Measurements from ENCODE around the gene LRP1.

Gene LRP1

GRCh38 chr12:57156701-57157403, 28.6 kb downstream of the LRP1 start:
- no peak for DNase-seq (ENCODE audit: low spot score)

GRCh38 chr12:57157588-57158173, 29.4 kb downstream of the LRP1 start:
- no peak for DNase-seq (ENCODE audit: low spot score)

DNA sequence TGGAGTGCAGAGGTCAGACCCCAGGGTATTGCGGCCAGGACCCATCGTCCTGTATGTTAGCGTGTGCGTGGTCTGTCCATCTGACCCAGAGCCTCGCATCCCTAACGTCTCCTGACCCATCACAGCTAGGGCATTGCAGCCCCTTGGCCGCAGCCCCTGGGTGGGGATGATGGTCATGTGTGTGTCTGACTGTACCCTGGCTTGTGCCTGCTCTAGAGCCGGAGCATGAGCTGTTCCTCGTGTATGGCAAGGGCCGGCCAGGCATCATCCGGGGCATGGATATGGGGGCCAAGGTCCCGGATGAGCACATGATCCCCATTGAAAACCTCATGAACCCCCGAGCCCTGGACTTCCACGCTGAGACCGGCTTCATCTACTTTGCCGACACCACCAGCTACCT, 29.9 kb downstream of the LRP1 start:
- DNase-seq (ENCODE audit: low spot score) = no peak

DNA sequence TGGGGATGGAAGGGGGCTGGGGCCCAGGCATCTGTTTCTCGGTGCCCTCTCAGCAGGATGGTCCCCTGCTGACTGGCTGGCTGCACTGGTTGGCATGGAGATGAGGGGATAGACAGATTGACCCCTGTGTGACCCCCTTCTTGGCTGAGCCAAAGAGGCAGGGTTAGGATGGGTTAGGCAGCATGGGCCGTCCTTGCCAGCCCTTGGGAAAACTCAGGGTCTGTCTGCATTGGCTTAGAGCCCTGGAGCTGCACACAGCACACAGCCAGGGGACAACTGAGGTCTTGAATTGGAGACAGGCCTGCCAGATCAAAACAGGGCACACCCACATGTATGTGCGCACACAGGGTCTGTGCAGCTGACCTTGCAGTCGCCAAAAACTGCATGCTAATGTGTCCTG, 30.4 kb downstream of the LRP1 start:
- DNase-seq (ENCODE audit: low spot score) = no peak

- DNase-seq (ENCODE audit: low spot score) = no peak
These were observed 31.0 kb downstream of the LRP1 start for GRCh38 chr12:57159311-57159710.

- DNase-seq (ENCODE audit: low spot score) = no peak
These were observed 31.8 kb downstream of the LRP1 start for GRCh38 chr12:57160040-57160439.

- no peak for DNase-seq (ENCODE audit: low spot score)
These were observed 32.5 kb downstream of the LRP1 start for GRCh38 chr12:57160741-57161140.

GRCh38 chr12:57161491-57161890, 33.2 kb downstream of the LRP1 start:
- no peak for DNase-seq (ENCODE audit: low spot score)

DNA sequence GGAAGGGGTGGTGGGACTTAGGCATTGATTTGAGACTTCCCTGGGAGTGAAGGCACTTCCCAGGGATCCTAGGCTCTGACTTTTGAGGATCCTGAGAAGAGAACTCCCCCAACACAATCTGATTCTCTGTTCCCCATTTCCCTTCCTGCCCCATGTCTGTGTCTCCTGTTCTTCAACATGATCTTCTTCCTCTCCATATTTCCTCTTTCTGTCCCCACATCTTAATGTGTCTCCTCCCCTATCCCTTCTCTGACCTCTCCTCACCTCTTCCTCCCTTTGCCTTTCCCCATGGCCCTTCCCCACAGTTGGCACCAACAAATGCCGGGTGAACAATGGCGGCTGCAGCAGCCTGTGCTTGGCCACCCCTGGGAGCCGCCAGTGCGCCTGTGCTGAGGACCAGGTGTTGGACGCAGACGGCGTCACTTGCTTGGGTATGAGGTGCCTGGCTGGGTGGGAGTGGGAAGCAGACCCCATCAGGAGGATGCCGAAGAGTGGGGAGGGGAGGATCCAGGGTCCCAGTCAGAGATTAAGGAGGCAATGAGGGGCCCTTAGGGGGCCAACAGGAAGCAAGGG, 34.4 kb downstream of the LRP1 start:
- DNase-seq (ENCODE audit: low spot score) = no peak

- no peak for DNase-seq (ENCODE audit: low spot score)
These were observed 36.2 kb downstream of the LRP1 start for GRCh38 chr12:57164454-57164853.

GRCh38 chr12:57164966-57165625, 36.8 kb downstream of the LRP1 start:
- no peak for DNase-seq (ENCODE audit: low spot score)

DNA sequence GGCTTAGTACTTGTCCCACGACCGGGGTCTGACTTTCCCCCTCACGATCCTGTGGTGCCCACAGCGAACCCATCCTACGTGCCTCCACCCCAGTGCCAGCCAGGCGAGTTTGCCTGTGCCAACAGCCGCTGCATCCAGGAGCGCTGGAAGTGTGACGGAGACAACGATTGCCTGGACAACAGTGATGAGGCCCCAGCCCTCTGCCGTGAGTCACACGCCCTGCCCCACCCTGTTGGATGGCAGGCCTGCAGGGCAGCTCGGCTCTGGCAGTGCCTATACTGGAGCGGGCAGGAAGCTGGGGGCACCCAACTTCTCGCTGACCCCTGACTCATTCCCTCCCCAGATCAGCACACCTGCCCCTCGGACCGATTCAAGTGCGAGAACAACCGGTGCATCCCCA, 37.5 kb downstream of the LRP1 start:
- no peak for DNase-seq (ENCODE audit: low spot score)

DNA sequence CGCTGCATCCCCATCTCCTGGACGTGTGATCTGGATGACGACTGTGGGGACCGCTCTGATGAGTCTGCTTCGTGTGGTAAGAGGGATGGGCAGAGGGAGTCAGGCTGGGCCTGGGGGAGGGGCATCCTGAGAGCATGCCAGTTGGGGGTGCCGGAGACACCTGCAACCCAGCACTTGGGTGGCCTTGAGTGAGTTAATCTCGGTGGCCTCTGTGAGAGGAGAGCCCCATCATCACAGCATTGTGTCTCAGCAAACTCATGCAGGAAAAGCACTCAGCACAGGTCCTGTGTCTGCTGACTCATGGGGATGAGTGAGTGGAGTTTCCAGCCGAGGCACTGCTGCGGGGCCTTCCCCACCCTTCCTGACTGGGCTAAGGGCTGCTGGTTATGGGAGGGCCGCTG, 38.7 kb downstream of the LRP1 start:
- DNase-seq (ENCODE audit: low spot score) = no peak

GRCh38 chr12:57168058-57168457, 39.8 kb downstream of the LRP1 start:
- DNase-seq (ENCODE audit: low spot score) = no peak

- DNase-seq (ENCODE audit: low spot score) = no peak
These were observed 40.9 kb downstream of the LRP1 start for GRCh38 chr12:57169046-57169795.

DNA sequence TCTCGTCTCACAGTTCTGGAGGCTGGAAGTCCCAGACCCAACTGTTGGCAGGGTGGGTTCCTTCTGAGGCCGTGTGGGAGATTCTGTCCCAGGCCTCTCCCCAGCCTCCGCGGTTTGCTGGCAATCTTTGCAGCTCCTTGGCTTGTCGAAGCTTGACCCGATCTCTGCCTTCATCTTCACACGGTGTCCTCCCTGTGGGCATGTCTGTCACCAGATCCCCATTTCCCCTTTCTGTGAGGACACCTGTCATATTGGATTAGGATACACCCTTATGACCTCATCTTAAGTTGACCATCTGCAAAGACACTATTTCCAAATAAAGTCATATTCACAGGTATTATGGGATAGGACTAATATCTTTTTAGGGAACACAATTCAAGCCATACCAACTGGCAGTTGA, 41.7 kb downstream of the LRP1 start:
- no peak for DNase-seq (ENCODE audit: low spot score)

GRCh38 chr12:57170408-57170807, 42.1 kb downstream of the LRP1 start:
- no peak for DNase-seq (ENCODE audit: low spot score)

DNA sequence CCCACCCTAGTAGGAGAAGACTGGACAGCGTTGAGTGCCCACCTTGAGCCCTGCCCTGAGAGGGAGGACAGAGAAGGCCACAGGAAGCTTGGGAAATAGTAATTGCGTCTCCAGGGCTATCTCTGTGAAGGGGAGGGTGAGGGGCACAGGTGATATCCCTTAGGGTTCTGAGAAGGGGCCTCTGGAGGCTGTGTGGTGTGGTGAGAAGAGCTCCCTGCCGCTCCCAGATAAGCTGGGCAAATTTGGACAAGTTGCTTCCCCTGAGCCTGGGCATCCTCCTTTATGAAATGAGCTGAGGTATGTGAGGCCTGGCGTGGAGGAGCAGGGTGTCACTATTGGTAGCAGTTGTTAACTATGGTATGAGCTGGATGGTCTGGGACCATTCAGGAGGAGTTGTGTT, 42.6 kb downstream of the LRP1 start:
- no peak for DNase-seq (ENCODE audit: low spot score)

- DNase-seq (ENCODE audit: low spot score) = no peak
These were observed 43.4 kb downstream of the LRP1 start for GRCh38 chr12:57171668-57172067.

GRCh38 chr12:57173089-57173488, 44.8 kb downstream of the LRP1 start:
- no peak for DNase-seq (ENCODE audit: low spot score)

- no peak for DNase-seq (ENCODE audit: low spot score)
These were observed 45.4 kb downstream of the LRP1 start for GRCh38 chr12:57173683-57174082.

GRCh38 chr12:57175428-57176138, 47.3 kb downstream of the LRP1 start:
- peak; percentile 71 for DNase-seq (ENCODE audit: low spot score)

All from globus pallidus (tissue), 1 donor.